Naive thymus-derived CD4-positive, alpha-beta T cell (primary cell): ENCODE data around the gene TRIO. TPM values are rescaled to one million over a fixed set of nuclear protein-coding genes. Genes with fewer than 3 reads are reported as not detected.

Source experiments
- ATAC-seq: fragments of 150-1000 bp; cut with Tn5 transposase; 2 replicates; pipeline ENCODE4 v1.10.0; 2021; ENCODE audit warnings: mild to moderate bottlenecking, moderate library complexity
- CTCF ChIA-PET: fragments of 350-600 bp; sonication (Branson Sonifier 250); formaldehyde crosslinking; loops from one replicate; lab custom pipeline; 2021; ENCODE audit warnings: antibody characterized with exemption; lab: Charles Lee
- POLR2A ChIA-PET: fragments of 350-600 bp; sonication (Branson Sonifier 250); formaldehyde crosslinking; loops from one replicate; lab custom pipeline; 2021; ENCODE audit warnings: antibody characterized with exemption, inconsistent platforms; lab: Charles Lee
- DNase-seq, 9 donors: peaks; one replicate each; pipeline versions ENCODE4 v3.0.0 to v3.0.0-alpha.2; 2020 to 2022; ENCODE audit warnings: mixed read lengths in 1 of 9
- H3K27ac ChIP-seq: one replicate; pipeline ENCODE4 v1.7.0; 2013; ENCODE audit warnings: mild to moderate bottlenecking, low read depth, low read length, moderate library complexity
- H3K27me3 ChIP-seq, 2 donors: one replicate each; pipeline ENCODE4 v1.7.0; 2013; ENCODE audit warnings: low read length in 2 of 2, mild to moderate bottlenecking in 2 of 2, moderate library complexity in 2 of 2; ENCODE audit not compliant: control insufficient read depth in 2 of 2, insufficient read depth in 2 of 2
- H3K36me3 ChIP-seq, 3 experiments: 1 replicate in 2 of 3; 2 replicates in 1 of 3; pipeline ENCODE4 v1.7.0; 2013; ENCODE audit warnings: low read length in 3 of 3, mild to moderate bottlenecking in 3 of 3, moderate library complexity in 1 of 3; ENCODE audit not compliant: insufficient read depth in 3 of 3, control insufficient read depth in 2 of 3
- H3K4me1 ChIP-seq, 2 donors: one replicate each; pipeline ENCODE4 v1.7.0; 2013; ENCODE audit warnings: low read length in 2 of 2, mild to moderate bottlenecking in 2 of 2, moderate library complexity in 1 of 2; ENCODE audit not compliant: control insufficient read depth in 2 of 2, insufficient read depth in 2 of 2
- H3K4me3 ChIP-seq: 2 replicates; pipeline ENCODE4 v1.7.0; 2013; ENCODE audit warnings: mild to moderate bottlenecking, low read length
- H3K9me3 ChIP-seq, 3 experiments: 1 replicate in 2 of 3; 2 replicates in 1 of 3; pipeline ENCODE4 v1.7.0; 2013; ENCODE audit warnings: low read length in 3 of 3; ENCODE audit not compliant: control insufficient read depth in 2 of 3
- H3K27ac Mint-ChIP-seq, 9 donors: one replicate each; pipeline ENCODE4 v1.8.0; 2020 to 2022; ENCODE audit warnings: mixed read lengths in 9 of 9, mild to moderate bottlenecking in 8 of 9, moderate library complexity in 5 of 9, inconsistent platforms in 2 of 9
- H3K27me3 Mint-ChIP-seq, 5 donors: one replicate each; pipeline ENCODE4 v1.8.0; 2021 to 2022; ENCODE audit warnings: mixed read lengths in 5 of 5, mild to moderate bottlenecking in 1 of 5
- H3K36me3 Mint-ChIP-seq, 5 donors: one replicate each; pipeline ENCODE4 v1.8.0; 2020 to 2022; ENCODE audit warnings: mixed read lengths in 5 of 5, mild to moderate bottlenecking in 3 of 5, inconsistent platforms in 1 of 5
- H3K4me1 Mint-ChIP-seq, 7 donors: one replicate each; pipeline ENCODE4 v1.8.0; 2020 to 2022; ENCODE audit warnings: mixed read lengths in 7 of 7, mild to moderate bottlenecking in 3 of 7, inconsistent platforms in 1 of 7
- H3K4me3 Mint-ChIP-seq, 10 donors: one replicate each; pipeline ENCODE4 v1.8.0; 2020 to 2022; ENCODE audit warnings: mild to moderate bottlenecking in 10 of 10, mixed read lengths in 10 of 10, moderate library complexity in 6 of 10, inconsistent platforms in 2 of 10
- H3K9me3 Mint-ChIP-seq, 11 donors: one replicate each; pipeline ENCODE4 v1.8.0; 2020 to 2022; ENCODE audit warnings: mixed read lengths in 11 of 11, mild to moderate bottlenecking in 4 of 11, inconsistent platforms in 1 of 11, moderate library complexity in 1 of 11
- intact Hi-C, 2 donors: fragments of 100-400 bp; cut with micrococcal nuclease; formaldehyde crosslinking; loops; one replicate each; pipeline ENCODE4 v1.15.1; 2023
- polyA plus RNA-seq, 2 donors: library from polyadenylated mRNA; unstranded; fragments of 300-500 nt; fragmentation: Illumina TruSeq; gene quantifications; one replicate each; pipeline ENCODE4 v1.2.3, GENCODE V29; 2021
- total RNA-seq, 6 experiments: library from RNA in 5 of 6; stranded (reverse) in 5 of 6; gene quantifications; 1 replicate in 5 of 6; 2 replicates in 1 of 6; pipeline ENCODE4 v1.2.3 and lab custom pipeline; 2021 to 2026

The TRIO gene
- total and polyA plus RNA-seq, 7 experiments from 2014 or later, result 0.16 to 45.9 (median 5.7) TPM

DNA sequence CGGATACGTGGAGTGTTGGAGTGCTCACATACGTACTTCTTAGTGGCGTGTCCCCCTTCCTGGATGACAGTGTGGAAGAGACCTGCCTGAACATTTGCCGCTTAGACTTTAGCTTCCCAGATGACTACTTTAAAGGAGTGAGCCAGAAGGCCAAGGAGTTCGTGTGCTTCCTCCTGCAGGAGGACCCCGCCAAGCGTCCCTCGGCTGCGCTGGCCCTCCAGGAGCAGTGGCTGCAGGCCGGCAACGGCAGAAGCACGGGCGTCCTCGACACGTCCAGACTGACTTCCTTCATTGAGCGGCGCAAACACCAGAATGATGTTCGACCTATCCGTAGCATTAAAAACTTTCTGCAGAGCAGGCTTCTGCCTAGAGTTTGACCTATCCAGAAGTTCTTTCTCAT is 364.9 kb downstream of the TRIO start:
- DNase-seq (no peak), ATAC-seq (no peak)
- H3K4me1 Mint-ChIP-seq, result peaks cover 0 to 2% (median 0%) of the 10 kb centered on the region in 7 donors
- H3K4me3 Mint-ChIP-seq, result no peak overlapping the region
- peaks cover 0 to 3% (median 0%) of the 10 kb centered on the region in 11 donors for H3K9me3 Mint-ChIP-seq
- Histone ChIP-seq H3K4me1 (no peaks in the 10 kb centered on the region), H3K4me3 (no peak overlapping the region), H3K27ac (no peak overlapping the region), H3K27me3 (no peaks in the 10 kb centered on the region), H3K9me3 (no peaks in the 10 kb centered on the region), H3K36me3 (no peaks in the 10 kb centered on the region)
- intact Hi-C loops, result no loop called here
- POLR2A ChIA-PET, result no interaction called here
- no peak overlapping the region for H3K27ac Mint-ChIP-seq
- no peaks in the 10 kb centered on the region for H3K36me3 Mint-ChIP-seq
- CTCF ChIA-PET, result no interaction called here
- H3K27me3 Mint-ChIP-seq, result no peaks in the 10 kb centered on the region

DNA sequence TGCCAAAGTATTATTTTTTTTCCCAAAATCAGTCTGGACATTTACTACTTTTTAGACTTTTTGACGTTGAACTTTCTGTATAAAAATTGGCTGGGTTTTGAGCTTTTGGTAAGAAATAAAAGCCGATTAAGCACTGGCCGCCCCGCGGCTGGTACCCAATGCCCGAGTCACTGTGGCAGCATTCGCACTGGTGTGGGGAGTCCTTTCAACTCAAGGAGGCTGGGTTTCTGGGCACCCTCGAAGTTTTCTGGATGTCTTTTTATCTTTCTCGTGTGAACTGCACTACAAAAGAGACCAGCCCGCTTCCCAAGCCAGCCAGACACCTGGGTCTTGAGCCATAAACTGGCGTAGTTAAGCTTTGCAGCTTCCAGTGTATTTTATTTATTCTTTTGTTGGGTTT is 366.4 kb downstream of the TRIO start:
- DNase-seq, result no peak
- ATAC-seq, result no peak
- Mint-ChIP-seq H3K27ac (no peak overlapping the region), H3K36me3 (no peaks in the 10 kb centered on the region), H3K9me3 (peaks cover 0 to 3% (median 0%) of the 10 kb centered on the region in 11 donors), H3K4me1 (peaks cover 0 to 5% (median 0%) of the 10 kb centered on the region in 7 donors), H3K4me3 (no peak overlapping the region), H3K27me3 (no peaks in the 10 kb centered on the region)
- ChIA-PET POLR2A (no interaction called here), CTCF (no interaction called here)
- no peak overlapping the region for H3K4me3 ChIP-seq
- H3K27ac ChIP-seq, result no peak overlapping the region
- no peaks in the 10 kb centered on the region for H3K4me1 ChIP-seq
- no peaks in the 10 kb centered on the region for H3K27me3 ChIP-seq
- no peaks in the 10 kb centered on the region for H3K9me3 ChIP-seq
- H3K36me3 ChIP-seq, result no peaks in the 10 kb centered on the region
- intact Hi-C loops, result no loop called here

DNA sequence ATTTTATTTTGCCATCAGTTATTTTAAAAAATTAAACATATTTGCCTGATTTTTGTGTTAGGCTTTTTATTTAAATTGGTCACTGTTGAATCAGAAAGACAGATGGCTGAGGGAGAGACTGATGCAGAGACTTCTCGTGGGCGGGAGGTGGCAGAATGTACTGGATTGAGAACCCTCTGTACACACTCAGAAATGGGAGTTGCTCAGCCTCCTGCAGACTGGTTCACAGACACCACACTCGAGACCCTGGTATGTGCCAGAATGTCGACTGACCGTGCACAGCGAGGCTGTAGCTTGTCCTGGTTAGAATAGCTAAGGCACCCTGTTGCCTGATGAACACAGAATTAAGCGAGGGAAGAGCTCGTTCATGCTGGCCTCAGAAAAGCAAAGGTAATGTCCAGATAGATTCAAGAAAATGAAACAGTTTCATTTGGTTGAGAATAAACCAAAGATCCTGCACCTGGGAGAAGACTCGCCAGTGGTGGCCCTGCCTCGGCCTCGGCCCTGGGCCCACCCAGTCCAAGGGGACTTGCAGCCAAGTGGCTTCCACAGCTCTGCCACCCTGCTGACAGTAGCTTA is 367.1 kb downstream of the TRIO start:
- Mint-ChIP-seq H3K4me1 (peaks cover 0 to 5% (median 0%) of the 10 kb centered on the region in 7 donors), H3K9me3 (peaks cover 0 to 3% (median 0%) of the 10 kb centered on the region in 11 donors), H3K27me3 (no peaks in the 10 kb centered on the region), H3K27ac (no peak overlapping the region), H3K4me3 (no peak overlapping the region), H3K36me3 (no peaks in the 10 kb centered on the region)
- Histone ChIP-seq H3K4me3 (no peak overlapping the region), H3K27me3 (no peaks in the 10 kb centered on the region), H3K4me1 (no peaks in the 10 kb centered on the region), H3K36me3 (no peaks in the 10 kb centered on the region), H3K27ac (no peak overlapping the region), H3K9me3 (no peaks in the 10 kb centered on the region)
- DNase-seq (no peak), ATAC-seq (no peak)
- intact Hi-C loops, result no loop called here
- ChIA-PET POLR2A (no interaction called here), CTCF (no interaction called here)

DNA sequence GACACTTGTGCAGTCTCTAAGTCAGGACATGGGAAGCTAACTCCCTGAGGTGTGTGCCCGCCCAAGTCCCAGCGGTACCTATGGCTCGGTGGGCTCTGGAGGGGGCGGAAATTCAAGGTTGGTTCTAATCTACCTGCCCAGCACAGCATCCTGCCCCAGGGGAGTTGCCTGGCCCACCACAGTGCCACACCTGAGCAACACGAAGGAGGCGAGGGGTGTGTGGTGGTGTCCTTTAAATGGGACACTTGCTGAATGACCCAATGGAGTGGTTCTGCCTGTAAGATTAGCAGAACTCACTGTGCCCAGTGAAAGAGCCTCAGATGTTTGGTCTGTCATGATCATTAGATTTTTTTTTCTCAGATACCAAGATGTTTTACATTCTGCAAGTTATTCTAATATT is 367.7 kb downstream of the TRIO start:
- peaks cover 0 to 4% (median 0%) of the 10 kb centered on the region in 5 donors for H3K36me3 Mint-ChIP-seq
- no peak overlapping the region for H3K4me3 Mint-ChIP-seq
- ATAC-seq, result no peak
- DNase-seq, result no peak
- POLR2A ChIA-PET, result no interaction called here
- Histone ChIP-seq H3K4me3 (no peak overlapping the region), H3K4me1 (no peaks in the 10 kb centered on the region), H3K27me3 (no peaks in the 10 kb centered on the region), H3K9me3 (no peaks in the 10 kb centered on the region), H3K27ac (no peak overlapping the region), H3K36me3 (no peaks in the 10 kb centered on the region)
- no peak overlapping the region for H3K27ac Mint-ChIP-seq
- intact Hi-C loops, result no loop called here
- H3K9me3 Mint-ChIP-seq, result peaks cover 0 to 5% (median 3%) of the 10 kb centered on the region in 11 donors
- peaks cover 0 to 5% (median 0%) of the 10 kb centered on the region in 7 donors for H3K4me1 Mint-ChIP-seq
- no peaks in the 10 kb centered on the region for H3K27me3 Mint-ChIP-seq
- CTCF ChIA-PET, result no interaction called here

DNA sequence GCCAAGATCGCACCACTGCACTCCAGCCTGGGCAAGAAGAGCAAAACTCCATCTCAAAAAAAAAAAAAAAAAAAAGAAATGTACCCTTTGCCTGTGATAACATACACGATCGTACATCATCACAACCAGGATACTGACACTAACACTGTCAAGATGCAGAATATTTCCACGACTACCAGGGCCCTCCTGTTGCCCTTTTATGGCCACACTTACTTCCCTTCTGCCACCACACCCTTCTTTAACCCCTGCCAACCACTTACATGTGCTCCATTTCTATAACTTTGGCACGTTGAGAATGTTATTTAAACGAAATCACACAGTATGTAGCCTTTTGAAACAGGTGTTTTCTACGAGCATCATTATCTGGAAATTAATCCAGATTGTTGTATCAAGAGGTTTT is 369.4 kb downstream of the TRIO start:
- Histone ChIP-seq H3K4me1 (no peaks in the 10 kb centered on the region), H3K9me3 (no peaks in the 10 kb centered on the region), H3K4me3 (no peak overlapping the region), H3K36me3 (no peaks in the 10 kb centered on the region), H3K27me3 (no peaks in the 10 kb centered on the region), H3K27ac (no peak overlapping the region)
- CTCF ChIA-PET, result no interaction called here
- peaks cover 0 to 6% (median 0%) of the 10 kb centered on the region in 5 donors for H3K36me3 Mint-ChIP-seq
- POLR2A ChIA-PET, result no interaction called here
- no peak for ATAC-seq
- H3K9me3 Mint-ChIP-seq, result peaks cover 0 to 19% (median 5%) of the 10 kb centered on the region in 11 donors
- peaks cover 0 to 2% (median 0%) of the 10 kb centered on the region in 5 donors for H3K27me3 Mint-ChIP-seq
- no peak overlapping the region for H3K4me3 Mint-ChIP-seq
- peak overlapping the region in 1 of 9 donors; percentile 77 for H3K27ac Mint-ChIP-seq
- H3K4me1 Mint-ChIP-seq, result peaks cover 0 to 5% (median 0%) of the 10 kb centered on the region in 7 donors
- intact Hi-C loops, result no loop called here
- DNase-seq, result no peak

DNA sequence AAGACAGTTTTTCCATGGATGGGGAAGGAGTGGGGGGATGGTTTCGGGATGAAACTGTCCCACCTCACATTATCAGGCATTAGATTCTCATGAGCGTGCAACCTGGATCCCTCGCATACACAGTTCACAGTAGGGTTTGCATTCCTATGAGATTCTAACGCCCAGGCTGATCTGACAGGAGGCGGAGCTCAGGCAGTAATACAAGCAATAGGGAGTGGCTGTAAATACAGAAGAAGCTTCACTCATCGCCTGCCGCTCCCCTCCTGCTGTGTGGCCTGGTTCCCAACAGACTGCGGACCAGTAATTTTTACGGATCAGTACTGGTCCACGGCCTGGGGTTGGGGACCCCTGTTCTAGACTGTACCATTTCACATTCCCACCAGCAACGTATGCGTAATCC is 370.1 kb downstream of the TRIO start:
- H3K4me1 Mint-ChIP-seq, result peaks cover 0 to 5% (median 0%) of the 10 kb centered on the region in 7 donors
- intact Hi-C loops, result no loop called here
- ChIA-PET POLR2A (no interaction called here), CTCF (no interaction called here)
- H3K4me3 Mint-ChIP-seq, result no peak overlapping the region
- H3K9me3 Mint-ChIP-seq, result peaks cover 0 to 19% (median 5%) of the 10 kb centered on the region in 11 donors
- peaks cover 0 to 6% (median 0%) of the 10 kb centered on the region in 5 donors for H3K36me3 Mint-ChIP-seq
- no peaks in the 10 kb centered on the region for H3K9me3 ChIP-seq
- H3K27me3 Mint-ChIP-seq, result peaks cover 0 to 5% (median 0%) of the 10 kb centered on the region in 5 donors
- H3K27me3 ChIP-seq, result no peaks in the 10 kb centered on the region
- no peak overlapping the region for H3K4me3 ChIP-seq
- H3K27ac ChIP-seq, result no peak overlapping the region
- H3K27ac Mint-ChIP-seq, result no peak overlapping the region
- no peaks in the 10 kb centered on the region for H3K4me1 ChIP-seq
- ATAC-seq (no peak), DNase-seq (no peak)
- no peaks in the 10 kb centered on the region for H3K36me3 ChIP-seq

DNA sequence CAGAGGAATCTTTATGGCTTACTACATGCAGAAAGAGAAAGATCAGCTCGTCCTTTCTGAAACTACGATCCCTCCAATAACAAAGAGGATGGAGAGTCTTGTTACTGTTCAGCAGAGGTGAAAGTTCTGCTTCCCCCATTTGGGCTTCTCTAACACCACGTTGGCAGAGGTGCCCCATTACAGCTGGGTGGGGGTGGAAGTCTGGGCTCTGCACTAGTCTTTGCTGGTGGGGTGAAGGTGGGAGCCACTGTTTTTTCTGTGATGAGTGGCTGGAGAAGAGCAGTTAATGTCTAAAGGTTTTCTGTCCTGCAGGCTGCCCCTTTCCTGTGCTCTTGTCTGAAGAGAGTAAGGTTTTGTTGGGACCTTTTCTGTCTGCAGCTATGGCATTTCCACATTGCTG is 373.8 kb downstream of the TRIO start:
- H3K27me3 ChIP-seq, result no peaks in the 10 kb centered on the region
- intact Hi-C loops, result no loop called here
- DNase-seq, result no peak
- POLR2A ChIA-PET, result no interaction called here
- no peak for ATAC-seq
- H3K4me3 ChIP-seq, result no peak overlapping the region
- no peaks in the 10 kb centered on the region for H3K4me1 ChIP-seq
- no peak overlapping the region for H3K27ac Mint-ChIP-seq
- peaks cover 0 to 6% (median 0%) of the 10 kb centered on the region in 5 donors for H3K36me3 Mint-ChIP-seq
- H3K27ac ChIP-seq, result no peak overlapping the region
- H3K4me1 Mint-ChIP-seq, result peaks cover 0 to 11% (median 0%) of the 10 kb centered on the region in 7 donors
- no peaks in the 10 kb centered on the region for H3K9me3 ChIP-seq
- peaks cover 0 to 19% (median 9%) of the 10 kb centered on the region in 11 donors for H3K9me3 Mint-ChIP-seq
- H3K36me3 ChIP-seq, result no peaks in the 10 kb centered on the region
- CTCF ChIA-PET, result no interaction called here
- H3K27me3 Mint-ChIP-seq, result peaks cover 0 to 9% (median 3%) of the 10 kb centered on the region in 5 donors
- H3K4me3 Mint-ChIP-seq, result no peak overlapping the region
